GM23248 (cell line): Measurements from ENCODE around the gene GAS7. TPM values are rescaled to one million over a fixed set of nuclear protein-coding genes. Genes with fewer than 3 reads are reported as not detected.

Experiments used
- DNase-seq: peaks from one replicate; pipeline ENCODE4 v3.0.0-alpha.2; 2015
- H2AFZ ChIP-seq: fragments of 200-600 bp; sonication (generic); 2 replicates; pipeline ENCODE4 v1.6.1; 2016; ENCODE audit warnings: antibody characterized with exemption
- H3F3A ChIP-seq: fragments of 200-600 bp; sonication (generic); 2 replicates; pipeline ENCODE4 v1.6.1; 2016; ENCODE audit warnings: mild to moderate bottlenecking, antibody characterized with exemption, mixed run types; ENCODE audit not compliant: insufficient read depth
- H3K27ac ChIP-seq: fragments of 200-600 bp; sonication (generic); 2 replicates; pipeline ENCODE4 v1.5.1; 2016; ENCODE audit warnings: mild to moderate bottlenecking
- H3K27me3 ChIP-seq: fragments of 200-600 bp; sonication (generic); replicated peaks from 2 replicates; pipeline ENCODE4 v1.6.1; 2016; ENCODE audit warnings: mild to moderate bottlenecking; ENCODE audit not compliant: insufficient read depth
- H3K36me3 ChIP-seq: fragments of 200-600 bp; sonication (generic); 2 replicates; pipeline ENCODE4 v1.6.1; 2016; ENCODE audit warnings: low read depth, mild to moderate bottlenecking
- H3K4me1 ChIP-seq: fragments of 200-600 bp; sonication (generic); 2 replicates; pipeline ENCODE4 v1.6.1; 2016; ENCODE audit warnings: mild to moderate bottlenecking; ENCODE audit not compliant: insufficient read depth
- H3K4me2 ChIP-seq: fragments of 200-600 bp; sonication (generic); one replicate; pipeline ENCODE4 v1.6.1; 2016; ENCODE audit warnings: mild to moderate bottlenecking; ENCODE audit not compliant: unreplicated experiment
- H3K4me3 ChIP-seq: fragments of 200-600 bp; sonication (generic); 2 replicates; pipeline ENCODE4 v1.5.1; 2016; ENCODE audit warnings: mild to moderate bottlenecking
- H3K79me2 ChIP-seq: fragments of 200-600 bp; sonication (generic); 2 replicates; pipeline ENCODE4 v1.6.1; 2016; ENCODE audit warnings: mild to moderate bottlenecking; ENCODE audit not compliant: insufficient read depth
- H3K9ac ChIP-seq: fragments of 200-600 bp; sonication (generic); 2 replicates; pipeline ENCODE4 v1.6.1; 2016; ENCODE audit warnings: mild to moderate bottlenecking
- H3K9me2 ChIP-seq: fragments of 200-600 bp; sonication (generic); 2 replicates; pipeline ENCODE4 v1.6.1; 2016; ENCODE audit warnings: mixed run types, mild to moderate bottlenecking, moderate library complexity; ENCODE audit not compliant: insufficient read depth
- H3K9me3 ChIP-seq: fragments of 200-600 bp; sonication (generic); one replicate; pipeline ENCODE4 v1.6.1; 2017; ENCODE audit warnings: low read depth
- H4K20me1 ChIP-seq: fragments of 200-600 bp; sonication (generic); 2 replicates; pipeline ENCODE4 v1.6.0; 2016; ENCODE audit not compliant: insufficient read depth
- EZH2 ChIP-seq: fragments of 200-600 bp; sonication (generic); IDR thresholded peaks from 2 replicates; pipeline ENCODE4 v1.6.1; 2018; ENCODE audit warnings: antibody characterized with exemption, mild to moderate bottlenecking; ENCODE audit not compliant: insufficient read depth, poor library complexity, severe bottlenecking
- EZH2phosphoT487 ChIP-seq: fragments of 200-600 bp; sonication (generic); IDR thresholded peaks from 2 replicates; pipeline ENCODE4 v1.6.1; 2018; ENCODE audit warnings: antibody characterized with exemption, moderate library complexity, mild to moderate bottlenecking, low read depth; ENCODE audit not compliant: insufficient read depth
- WGBS, 2 experiments: methylation state at CpG; one replicate each; pipeline ENCODE4 v1.1.6; 2015 to 2017; ENCODE audit warnings: low lambda C conversion rate in 2 of 2, low coverage in 1 of 2; ENCODE audit errors: missing lambda C conversion rate in 2 of 2; 5-methylcytosine and 5-hydroxymethylcytosine counted together
- in situ Hi-C: fragments of 300-500 bp; cut with MboI; formaldehyde crosslinking; loops from 2 replicates; pipeline ENCODE4 v1.15.0; 2020
- polyA plus RNA-seq: library from polyadenylated mRNA; unstranded; fragments of >200 nt; fragmentation: Nextera tagmentation; extraction: Ambion mirVana; gene quantifications from 2 replicates; pipeline ENCODE4 v1.2.1, GENCODE V29; 2016
- total RNA-seq: library from RNA; depleted of rRNA; stranded (reverse); fragments of >200 nt; shearing (Covaris generic); gene quantifications from 2 replicates; pipeline ENCODE4 v1.2.3, GENCODE V29; 2014

The GAS7 gene
- total and polyA plus RNA-seq, 2 experiments from 2014 or later: 6.7 to 13.4 TPM

- H3K36me3 ChIP-seq: no peaks in the 10 kb centered on the region
- H2AFZ ChIP-seq: no peak overlapping the region
- no peak overlapping the region for H3K4me3 ChIP-seq
- in situ Hi-C loops: no loop called here
- TF ChIP-seq EZH2phosphoT487: no peak
- TF ChIP-seq EZH2: no peak
- H4K20me1 ChIP-seq: no peaks in the 10 kb centered on the region
- H3F3A ChIP-seq: no peaks in the 10 kb centered on the region
- H3K4me2 ChIP-seq: no peak overlapping the region
- peaks cover 16% of the 10 kb centered on the region for H3K79me2 ChIP-seq
- no peak for DNase-seq
- H3K27me3 ChIP-seq: no peaks in the 10 kb centered on the region; the same call in 1 of the 2 replicates
- no peaks in the 10 kb centered on the region for H3K9me2 ChIP-seq
- H3K9me3 ChIP-seq: no peaks in the 10 kb centered on the region
- no peaks in the 10 kb centered on the region for H3K4me1 ChIP-seq
- WGBS, 2 experiments: 58 to 59% methylated on average over 4 of the region's 4 CpGs
- H3K9ac ChIP-seq: no peak overlapping the region
- H3K27ac ChIP-seq: no peak overlapping the region
Observed at GRCh38 chr17:10200645-10201044, 2.2 kb upstream of the GAS7 start.

DNA sequence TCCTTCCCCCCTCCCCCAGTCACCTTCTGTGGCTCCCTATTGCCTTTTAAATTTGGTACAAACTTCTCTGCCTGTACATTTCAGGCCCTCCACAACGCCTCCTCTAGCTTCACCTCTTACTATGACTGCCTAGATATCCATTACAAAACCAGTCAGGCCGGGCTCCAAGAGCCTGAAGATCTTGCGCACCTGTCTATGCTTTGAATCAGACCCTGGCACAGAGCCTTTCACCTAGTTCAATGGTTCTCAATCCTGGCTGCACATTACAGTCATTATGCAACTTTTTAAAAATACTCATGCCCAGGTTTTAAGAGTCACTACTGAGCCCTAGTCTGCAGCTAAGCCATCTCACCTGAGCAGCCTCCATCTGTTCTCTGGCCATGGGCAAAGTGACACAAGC is 1.6 kb upstream of the GAS7 start:
- Histone ChIP-seq H3K4me3 (no peak overlapping the region), H3K79me2 (peaks cover 19% of the 10 kb centered on the region), H3K27me3 (no peaks in the 10 kb centered on the region; the same call in 1 of the 2 replicates), H3K36me3 (no peaks in the 10 kb centered on the region), H3K27ac (no peak overlapping the region), H3K9me2 (no peaks in the 10 kb centered on the region), H3K4me1 (no peaks in the 10 kb centered on the region), H2AFZ (no peak overlapping the region), H4K20me1 (no peaks in the 10 kb centered on the region), H3F3A (no peaks in the 10 kb centered on the region), H3K9ac (no peak overlapping the region), H3K4me2 (no peak overlapping the region), H3K9me3 (no peaks in the 10 kb centered on the region)
- TF ChIP-seq EZH2: no peak
- TF ChIP-seq EZH2phosphoT487: no peak
- in situ Hi-C loops: no loop called here
- DNase-seq: no peak
- 90 to 92% methylated on average over 3 of the region's 3 CpGs for WGBS, 2 experiments

- H3K4me3 ChIP-seq: peak overlapping the region; percentile 79
- no peaks in the 10 kb centered on the region for H3K36me3 ChIP-seq
- peak; percentile 54 for DNase-seq
- peak overlapping the region; percentile 88 for H2AFZ ChIP-seq
- TF ChIP-seq EZH2 (no peak), EZH2phosphoT487 (no peak)
- no peaks in the 10 kb centered on the region; the same call in 1 of the 2 replicates for H3K27me3 ChIP-seq
- H3F3A ChIP-seq: peaks cover 13% of the 10 kb centered on the region
- peak overlapping the region; percentile 66 for H3K4me2 ChIP-seq
- no peaks in the 10 kb centered on the region for H3K9me3 ChIP-seq
- 1% methylated on average over 64 to 77 of the region's 90 CpGs for WGBS, 2 experiments
- H3K9me2 ChIP-seq: no peaks in the 10 kb centered on the region
- in situ Hi-C loops: no loop called here
- peaks cover 1% of the 10 kb centered on the region; the same call in 1 of the 2 replicates for H3K4me1 ChIP-seq
- no peak overlapping the region for H3K27ac ChIP-seq
- peak overlapping the region; percentile 70 for H3K9ac ChIP-seq
- H4K20me1 ChIP-seq: no peaks in the 10 kb centered on the region
- peaks cover 21% of the 10 kb centered on the region for H3K79me2 ChIP-seq
Observed at GRCh38 chr17:10197721-10198508, 491 bp downstream of the GAS7 start.

DNA sequence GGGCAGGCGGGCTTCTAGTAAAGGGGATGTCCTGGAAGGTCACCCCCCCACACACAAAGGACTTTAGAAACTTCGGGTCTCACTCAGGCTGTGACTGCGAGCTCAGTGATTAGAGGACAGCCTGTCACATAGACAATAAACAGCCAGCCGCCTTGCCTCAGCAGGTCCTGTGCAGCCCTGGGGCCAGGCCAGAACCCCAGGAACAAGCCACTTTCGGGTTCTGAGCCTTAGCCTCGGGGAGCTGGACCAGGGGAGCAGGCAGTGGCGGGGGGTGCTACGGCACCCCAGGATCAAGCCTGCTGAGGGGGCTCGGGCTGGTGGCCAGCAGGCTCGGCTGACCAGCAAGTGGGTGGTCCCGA is 1.1 kb downstream of the GAS7 start:
- in situ Hi-C loops: no loop called here
- Histone ChIP-seq H4K20me1 (no peaks in the 10 kb centered on the region), H3K4me3 (peak overlapping the region; percentile 79), H3K27ac (no peak overlapping the region), H3K9me2 (no peaks in the 10 kb centered on the region), H2AFZ (peak overlapping the region; percentile 88), H3K27me3 (no peaks in the 10 kb centered on the region; the same call in 1 of the 2 replicates), H3K79me2 (peaks cover 26% of the 10 kb centered on the region), H3F3A (peaks cover 16% of the 10 kb centered on the region), H3K4me1 (peaks cover 7% of the 10 kb centered on the region), H3K36me3 (no peaks in the 10 kb centered on the region), H3K9ac (peak overlapping the region; percentile 70), H3K4me2 (peak overlapping the region; percentile 66), H3K9me3 (no peaks in the 10 kb centered on the region)
- WGBS, 2 experiments: 8 to 10% methylated on average over 8 to 11 of the region's 11 CpGs
- TF ChIP-seq EZH2 (no peak), EZH2phosphoT487 (no peak)
- peak; percentile 44 for DNase-seq
